SK-N-SH treated with all-trans-retinoic acid at 6 μM for 48 hours (cell line): ENCODE data around the gene UNC13B.
A peak's percentile ranks its signal among the peaks of the same experiment; 100 is the strongest.

Source experiments
- ATAC-seq: fragments of 200-7000 bp; cut with Tn5 transposase; 3 replicates; pipeline ENCODE4 v1.9.1; 2020; ENCODE audit warnings: mild to moderate bottlenecking, moderate library complexity
- ARNTL ChIP-seq: fragments of 450-650 bp; formaldehyde crosslinking; IDR thresholded peaks from 2 replicates; pipeline ENCODE4 v1.5.0; 2020; ENCODE audit warnings: low read depth, mild to moderate bottlenecking, moderate library complexity, borderline replicate concordance
- BACH2 ChIP-seq: fragments of 250-450 bp; sonication (Bioruptor Pico); IDR thresholded peaks from 2 replicates; pipeline ENCODE4 v1.9.0; 2021; ENCODE audit warnings: mild to moderate bottlenecking, borderline replicate concordance
- CREB5 ChIP-seq: fragments of 250-450 bp; sonication (Bioruptor Pico); IDR thresholded peaks from 2 replicates; pipeline ENCODE4 v1.5.1; 2020; ENCODE audit warnings: low read depth, mild to moderate bottlenecking, moderate library complexity
- CSDC2 ChIP-seq: fragments of 250-450 bp; sonication (Bioruptor Pico); IDR thresholded peaks from 2 replicates; pipeline ENCODE4 v1.5.0; 2020; ENCODE audit warnings: mild to moderate bottlenecking, moderate library complexity
- ISL1 ChIP-seq: fragments of 250-450 bp; sonication (Bioruptor Pico); IDR thresholded peaks from 2 replicates; pipeline ENCODE4 v2.1.2; 2022; ENCODE audit warnings: mild to moderate bottlenecking, moderate library complexity
- OSR1 ChIP-seq: fragments of 250-450 bp; sonication (Bioruptor Pico); IDR thresholded peaks from 2 replicates; pipeline ENCODE4 v1.8.0; 2022; ENCODE audit warnings: moderate library complexity, mild to moderate bottlenecking, inconsistent platforms
- PATZ1 ChIP-seq: fragments of 250-450 bp; sonication (Bioruptor Pico); IDR thresholded peaks from 2 replicates; pipeline ENCODE4 v1.8.0; 2020; ENCODE audit warnings: mild to moderate bottlenecking, moderate library complexity, borderline replicate concordance
- PPARA ChIP-seq: fragments of 250-450 bp; sonication (Bioruptor Pico); IDR thresholded peaks from 2 replicates; pipeline ENCODE4 v1.5.0; 2020; ENCODE audit warnings: mild to moderate bottlenecking, borderline replicate concordance
- RARB ChIP-seq: fragments of 250-450 bp; sonication (Bioruptor Pico); IDR thresholded peaks from 2 replicates; pipeline ENCODE4 v1.8.0; 2021; ENCODE audit warnings: mild to moderate bottlenecking, moderate library complexity
- SNAI2 ChIP-seq: fragments of 250-450 bp; sonication (Bioruptor Pico); IDR thresholded peaks from 2 replicates; pipeline ENCODE4 v1.5.0; 2020; ENCODE audit warnings: mild to moderate bottlenecking, moderate library complexity
- TOX ChIP-seq: fragments of 250-450 bp; sonication (Bioruptor Pico); IDR thresholded peaks from 2 replicates; pipeline ENCODE4 v1.8.0; 2021; ENCODE audit warnings: mild to moderate bottlenecking, moderate library complexity, borderline replicate concordance
- ZC3H10 ChIP-seq: fragments of 250-450 bp; sonication (Bioruptor Pico); IDR thresholded peaks from 2 replicates; pipeline ENCODE4 v1.5.1; 2021; ENCODE audit warnings: mild to moderate bottlenecking, moderate library complexity
- ZFP3 ChIP-seq: fragments of 250-450 bp; sonication (Bioruptor Pico); IDR thresholded peaks from 2 replicates; pipeline ENCODE4 v1.5.0; 2020; ENCODE audit warnings: mild to moderate bottlenecking, moderate library complexity
- ZFP30 ChIP-seq: fragments of 450-650 bp; formaldehyde crosslinking; IDR thresholded peaks from 2 replicates; pipeline ENCODE4 v1.5.0; 2022; ENCODE audit warnings: mild to moderate bottlenecking, moderate library complexity
- ZNF565 ChIP-seq: fragments of 450-650 bp; formaldehyde crosslinking; conservative IDR thresholded peaks from 2 replicates; pipeline ENCODE4 v1.5.0; 2020; ENCODE audit warnings: low read depth, mild to moderate bottlenecking, moderate library complexity
- ZNF70 ChIP-seq: fragments of 450-650 bp; formaldehyde crosslinking; IDR thresholded peaks from 2 replicates; pipeline ENCODE4 v1.5.0; 2020; ENCODE audit warnings: mild to moderate bottlenecking, moderate library complexity
- ZNF8 ChIP-seq: fragments of 450-650 bp; formaldehyde crosslinking; IDR thresholded peaks from 2 replicates; pipeline ENCODE4 v1.5.0; 2020; ENCODE audit warnings: mild to moderate bottlenecking, moderate library complexity
- TF ChIP-seq, protein P1 (sequence below): fragments of 250-450 bp; sonication (Bioruptor Pico); IDR thresholded peaks from 2 replicates; pipeline ENCODE4 v1.5.0; 2020; ENCODE audit warnings: mild to moderate bottlenecking, moderate library complexity
- TF ChIP-seq, protein P2 (sequence below): fragments of 250-450 bp; sonication (Bioruptor Pico); IDR thresholded peaks from 2 replicates; pipeline ENCODE4 v1.8.0; 2021; ENCODE audit warnings: low read depth, mild to moderate bottlenecking, moderate library complexity, borderline replicate concordance
- TF ChIP-seq, protein P3 (sequence below): fragments of 250-450 bp; sonication (Bioruptor Pico); IDR thresholded peaks from 2 replicates; pipeline ENCODE4 v1.5.1; 2021; ENCODE audit warnings: mild to moderate bottlenecking, moderate library complexity

Gene UNC13B

GRCh38 chr9:35338086-35338485 lies 176.3 kb downstream of the UNC13B start:
- TF ChIP-seq ZFP3 (CRISPR knock-in tag) = no peak
- ATAC-seq = no peak

GRCh38 chr9:35338561-35339274 lies 176.9 kb downstream of the UNC13B start:
- no peak for ATAC-seq
- no peak for TF ChIP-seq PATZ1 (CRISPR knock-in tag)
- TF ChIP-seq ZC3H10 (CRISPR knock-in tag) = no peak
- no peak for TF ChIP-seq ZNF8 (CRISPR knock-in tag)
- no peak for TF ChIP-seq ZFP3 (CRISPR knock-in tag)
- no peak for TF ChIP-seq ZNF70 (CRISPR knock-in tag)
- TF ChIP-seq PPARA (CRISPR knock-in tag) = no peak
- TF ChIP-seq ARNTL (CRISPR knock-in tag) = no peak
- TF ChIP-seq TOX (CRISPR knock-in tag) = no peak
- no peak for TF ChIP-seq BACH2 (CRISPR knock-in tag)
- no peak for TF ChIP-seq ISL1
- TF ChIP-seq, protein P1, sequence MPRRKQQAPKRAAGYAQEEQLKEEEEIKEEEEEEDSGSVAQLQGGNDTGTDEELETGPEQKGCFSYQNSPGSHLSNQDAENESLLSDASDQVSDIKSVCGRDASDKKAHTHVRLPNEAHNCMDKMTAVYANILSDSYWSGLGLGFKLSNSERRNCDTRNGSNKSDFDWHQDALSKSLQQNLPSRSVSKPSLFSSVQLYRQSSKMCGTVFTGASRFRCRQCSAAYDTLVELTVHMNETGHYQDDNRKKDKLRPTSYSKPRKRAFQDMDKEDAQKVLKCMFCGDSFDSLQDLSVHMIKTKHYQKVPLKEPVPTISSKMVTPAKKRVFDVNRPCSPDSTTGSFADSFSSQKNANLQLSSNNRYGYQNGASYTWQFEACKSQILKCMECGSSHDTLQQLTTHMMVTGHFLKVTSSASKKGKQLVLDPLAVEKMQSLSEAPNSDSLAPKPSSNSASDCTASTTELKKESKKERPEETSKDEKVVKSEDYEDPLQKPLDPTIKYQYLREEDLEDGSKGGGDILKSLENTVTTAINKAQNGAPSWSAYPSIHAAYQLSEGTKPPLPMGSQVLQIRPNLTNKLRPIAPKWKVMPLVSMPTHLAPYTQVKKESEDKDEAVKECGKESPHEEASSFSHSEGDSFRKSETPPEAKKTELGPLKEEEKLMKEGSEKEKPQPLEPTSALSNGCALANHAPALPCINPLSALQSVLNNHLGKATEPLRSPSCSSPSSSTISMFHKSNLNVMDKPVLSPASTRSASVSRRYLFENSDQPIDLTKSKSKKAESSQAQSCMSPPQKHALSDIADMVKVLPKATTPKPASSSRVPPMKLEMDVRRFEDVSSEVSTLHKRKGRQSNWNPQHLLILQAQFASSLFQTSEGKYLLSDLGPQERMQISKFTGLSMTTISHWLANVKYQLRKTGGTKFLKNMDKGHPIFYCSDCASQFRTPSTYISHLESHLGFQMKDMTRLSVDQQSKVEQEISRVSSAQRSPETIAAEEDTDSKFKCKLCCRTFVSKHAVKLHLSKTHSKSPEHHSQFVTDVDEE (CRISPR knock-in tag) = no peak
- no peak for TF ChIP-seq OSR1 (CRISPR knock-in tag)
- no peak for TF ChIP-seq ZFP30 (CRISPR knock-in tag)
- no peak for TF ChIP-seq CREB5 (CRISPR knock-in tag)
- TF ChIP-seq ZNF565 (CRISPR knock-in tag) = no peak
- TF ChIP-seq, protein P2, sequence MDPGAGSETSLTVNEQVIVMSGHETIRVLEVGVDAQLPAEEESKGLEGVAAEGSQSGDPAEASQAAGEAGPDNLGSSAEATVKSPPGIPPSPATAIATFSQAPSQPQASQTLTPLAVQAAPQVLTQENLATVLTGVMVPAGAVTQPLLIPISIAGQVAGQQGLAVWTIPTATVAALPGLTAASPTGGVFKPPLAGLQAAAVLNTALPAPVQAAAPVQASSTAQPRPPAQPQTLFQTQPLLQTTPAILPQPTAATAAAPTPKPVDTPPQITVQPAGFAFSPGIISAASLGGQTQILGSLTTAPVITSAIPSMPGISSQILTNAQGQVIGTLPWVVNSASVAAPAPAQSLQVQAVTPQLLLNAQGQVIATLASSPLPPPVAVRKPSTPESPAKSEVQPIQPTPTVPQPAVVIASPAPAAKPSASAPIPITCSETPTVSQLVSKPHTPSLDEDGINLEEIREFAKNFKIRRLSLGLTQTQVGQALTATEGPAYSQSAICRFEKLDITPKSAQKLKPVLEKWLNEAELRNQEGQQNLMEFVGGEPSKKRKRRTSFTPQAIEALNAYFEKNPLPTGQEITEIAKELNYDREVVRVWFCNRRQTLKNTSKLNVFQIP (CRISPR knock-in tag) = no peak
- TF ChIP-seq CSDC2 = no peak

DNA sequence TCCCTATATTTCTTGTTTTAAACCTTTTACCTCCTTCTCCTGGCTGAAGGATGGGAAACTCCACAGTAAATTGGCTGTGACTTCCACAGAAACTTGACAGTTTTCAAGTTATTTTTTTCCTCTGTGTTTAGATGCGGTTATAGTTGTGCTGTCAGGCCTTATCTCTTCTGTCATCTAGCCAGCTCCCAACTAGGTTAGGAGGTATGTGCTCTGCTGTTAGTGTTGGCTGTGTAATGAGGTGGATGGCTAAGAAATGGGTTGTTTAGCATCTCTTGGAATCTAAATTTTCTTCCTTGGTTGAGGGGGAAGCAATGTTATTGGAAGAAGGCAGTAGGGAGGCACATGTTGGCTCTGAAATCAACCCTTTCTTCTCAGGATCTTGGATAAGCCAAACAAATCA lies 178.2 kb downstream of the UNC13B start:
- peak; percentile 87 for ATAC-seq
- TF ChIP-seq RARB (CRISPR knock-in tag) = no peak
- TF ChIP-seq SNAI2 (CRISPR knock-in tag) = no peak
- no peak for TF ChIP-seq ZC3H10 (CRISPR knock-in tag)
- TF ChIP-seq ZNF70 (CRISPR knock-in tag) = no peak
- TF ChIP-seq PPARA (CRISPR knock-in tag) = no peak
- TF ChIP-seq, protein P1 (CRISPR knock-in tag) = no peak
- TF ChIP-seq ZFP30 (CRISPR knock-in tag) = no peak
- no peak for TF ChIP-seq ARNTL (CRISPR knock-in tag)
- TF ChIP-seq CREB5 (CRISPR knock-in tag) = no peak
- TF ChIP-seq, protein P3, sequence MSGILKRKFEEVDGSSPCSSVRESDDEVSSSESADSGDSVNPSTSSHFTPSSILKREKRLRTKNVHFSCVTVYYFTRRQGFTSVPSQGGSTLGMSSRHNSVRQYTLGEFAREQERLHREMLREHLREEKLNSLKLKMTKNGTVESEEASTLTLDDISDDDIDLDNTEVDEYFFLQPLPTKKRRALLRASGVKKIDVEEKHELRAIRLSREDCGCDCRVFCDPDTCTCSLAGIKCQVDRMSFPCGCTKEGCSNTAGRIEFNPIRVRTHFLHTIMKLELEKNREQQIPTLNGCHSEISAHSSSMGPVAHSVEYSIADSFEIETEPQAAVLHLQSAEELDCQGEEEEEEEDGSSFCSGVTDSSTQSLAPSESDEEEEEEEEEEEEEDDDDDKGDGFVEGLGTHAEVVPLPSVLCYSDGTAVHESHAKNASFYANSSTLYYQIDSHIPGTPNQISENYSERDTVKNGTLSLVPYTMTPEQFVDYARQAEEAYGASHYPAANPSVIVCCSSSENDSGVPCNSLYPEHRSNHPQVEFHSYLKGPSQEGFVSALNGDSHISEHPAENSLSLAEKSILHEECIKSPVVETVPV (CRISPR knock-in tag) = no peak
